ENCODE results near the gene MYO5C.
"Not testable (repeated sequence)": the region's sequence is repeated elsewhere in the genome, so short reads cannot be mapped to it uniquely, and the experiment has no call there.

The MYO5C gene

GRCh38 chr15:52306270-52306669 is 10.7 kb upstream of the MYO5C start:
- no peak for DNase-seq

GRCh38 chr15:52303093-52303772 is 7.6 kb upstream of the MYO5C start:
- DNase-seq = no peak

GRCh38 chr15:52301265-52301847 is 5.8 kb upstream of the MYO5C start:
- no peak for DNase-seq

GRCh38 chr15:52294881-52295420 is 653 bp downstream of the MYO5C start:
- DNase-seq = no peak

- DNase-seq = no peak
Observed at GRCh38 chr15:52292780-52293392, 2.7 kb downstream of the MYO5C start.

- no peak for DNase-seq
Observed at GRCh38 chr15:52291204-52291603, 4.4 kb downstream of the MYO5C start.

- DNase-seq = no peak
Observed at GRCh38 chr15:52290800-52291199, 4.8 kb downstream of the MYO5C start.

- DNase-seq = no peak
Observed at GRCh38 chr15:52290329-52290728, 5.3 kb downstream of the MYO5C start.

GRCh38 chr15:52289629-52290081 is 5.9 kb downstream of the MYO5C start:
- peak in 5 of 51 donors; percentile 6 to 21 (median 14) for DNase-seq

- DNase-seq = no peak
Observed at GRCh38 chr15:52288986-52289385, 6.6 kb downstream of the MYO5C start.

GRCh38 chr15:52288051-52288942 is 7.3 kb downstream of the MYO5C start:
- no peak for DNase-seq

- DNase-seq = peak in 2 of 51 donors; percentile 2 to 10
Observed at GRCh38 chr15:52287114-52287513, 8.5 kb downstream of the MYO5C start.

- not testable (repeated sequence) for DNase-seq
Observed at GRCh38 chr15:52285941-52286340, 9.7 kb downstream of the MYO5C start.

GRCh38 chr15:52284164-52284563 is 11.4 kb downstream of the MYO5C start:
- no peak for DNase-seq

GRCh38 chr15:52283281-52283680 is 12.3 kb downstream of the MYO5C start:
- DNase-seq = no peak

GRCh38 chr15:52282418-52282817 is 13.2 kb downstream of the MYO5C start:
- no peak for DNase-seq

- no peak for DNase-seq
Observed at GRCh38 chr15:52281085-52282035, 14.2 kb downstream of the MYO5C start.

- DNase-seq = no peak
Observed at GRCh38 chr15:52280326-52281084, 15.1 kb downstream of the MYO5C start.

GRCh38 chr15:52278636-52279367 is 16.8 kb downstream of the MYO5C start:
- DNase-seq = no peak
